Karpas-422 (cell line): ENCODE results near the gene GPR39. TPM values are rescaled to one million over a fixed set of nuclear protein-coding genes. Genes with fewer than 3 reads are reported as not detected.

Experiments used
- DNase-seq: peaks from one replicate; pipeline ENCODE4 v3.0.0-alpha.2; 2015
- H2AFZ ChIP-seq: fragments of 200-600 bp; sonication (generic); 2 replicates; pipeline ENCODE4 v1.6.1; 2014; ENCODE audit warnings: antibody characterized with exemption, low read length, mixed read lengths
- H3K27ac ChIP-seq: fragments of 200-600 bp; sonication (generic); 2 replicates; pipeline ENCODE4 v1.5.1; 2014; ENCODE audit warnings: mild to moderate bottlenecking, low read length, moderate library complexity
- H3K27me3 ChIP-seq: fragments of 200-600 bp; sonication (generic); 2 replicates; pipeline ENCODE4 v1.6.1; 2014; ENCODE audit warnings: low read length, mixed read lengths
- H3K36me3 ChIP-seq: fragments of 200-600 bp; sonication (generic); 2 replicates; pipeline ENCODE4 v1.6.1; 2014; ENCODE audit warnings: low read length, mixed read lengths; ENCODE audit not compliant: insufficient read depth
- H3K4me1 ChIP-seq: fragments of 200-600 bp; sonication (generic); 2 replicates; pipeline ENCODE4 v1.6.1; 2014; ENCODE audit warnings: mild to moderate bottlenecking, low read length, mixed read lengths
- H3K4me2 ChIP-seq: fragments of 200-600 bp; sonication (generic); 2 replicates; pipeline ENCODE4 v1.6.1; 2014; ENCODE audit warnings: low read length, low read depth, mild to moderate bottlenecking; ENCODE audit not compliant: poor library complexity, severe bottlenecking
- H3K4me3 ChIP-seq: fragments of 200-600 bp; sonication (generic); 2 replicates; pipeline ENCODE4 v1.5.1; 2014; ENCODE audit warnings: mild to moderate bottlenecking, antibody characterized with exemption, low read length, mixed read lengths
- H3K79me2 ChIP-seq: fragments of 200-600 bp; sonication (generic); 2 replicates; pipeline ENCODE4 v1.6.1; 2014; ENCODE audit warnings: mild to moderate bottlenecking, low read length, mixed read lengths
- H3K9ac ChIP-seq: fragments of 200-600 bp; sonication (generic); 2 replicates; pipeline ENCODE4 v1.6.0; 2014; ENCODE audit warnings: low read length
- H3K9me2 ChIP-seq: fragments of 200-600 bp; sonication (generic), shearing (Covaris generic); replicated peaks from 2 replicates; pipeline ENCODE4 v1.6.0; 2014; ENCODE audit warnings: mild to moderate bottlenecking, low read length, moderate library complexity; ENCODE audit not compliant: insufficient read depth
- H3K9me3 ChIP-seq: fragments of 300-700, 200-600 bp; sonication (generic); 2 replicates; pipeline ENCODE4 v1.6.1; 2014; ENCODE audit warnings: low read length, mixed read lengths
- H4K20me1 ChIP-seq: fragments of 200-600 bp; sonication (generic); 2 replicates; pipeline ENCODE4 v1.6.1; 2014; ENCODE audit warnings: mild to moderate bottlenecking, antibody characterized with exemption, low read length, low read depth; ENCODE audit not compliant: insufficient read depth
- total RNA-seq: library from RNA; depleted of rRNA; stranded (reverse); fragments of >200 nt; shearing (Covaris generic); gene quantifications from 2 replicates; pipeline ENCODE4 v1.2.3, GENCODE V29; 2014; ENCODE audit warnings: low replicate concordance

The GPR39 gene
- total RNA-seq, 1 experiment from 2014 or later = 0.34 TPM

DNA sequence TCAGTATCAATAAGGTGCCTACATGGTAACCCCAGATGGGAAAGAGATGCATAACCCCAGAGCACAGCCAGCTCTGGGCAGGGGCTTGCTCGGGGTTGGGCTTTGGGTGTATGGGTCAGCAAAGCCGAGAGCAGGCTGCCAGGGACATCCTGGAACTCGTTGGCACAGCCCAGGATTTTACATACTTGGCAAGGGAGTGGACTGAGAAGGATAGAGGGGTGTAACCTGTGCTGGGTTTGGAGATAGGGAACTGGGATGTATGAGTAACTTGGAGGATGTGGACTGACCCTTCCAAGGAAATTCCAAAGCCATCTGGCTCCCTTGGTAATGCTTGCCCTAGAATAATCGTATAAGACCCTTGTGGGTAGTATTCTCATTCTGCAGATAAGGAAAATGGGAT, 44.2 kb downstream of the GPR39 start:
- Histone ChIP-seq H3K9me2 (no peaks in the 10 kb centered on the region), H3K9ac (no peak overlapping the region), H3K4me3 (no peak overlapping the region), H3K27me3 (peaks cover 4% of the 10 kb centered on the region; the same call in 1 of the 2 replicates), H3K9me3 (peaks cover 11% of the 10 kb centered on the region), H3K4me1 (no peaks in the 10 kb centered on the region), H3K27ac (no peak overlapping the region), H3K4me2 (no peak overlapping the region), H3K36me3 (no peaks in the 10 kb centered on the region), H4K20me1 (no peaks in the 10 kb centered on the region), H3K79me2 (no peaks in the 10 kb centered on the region), H2AFZ (no peak overlapping the region)
- no peak for DNase-seq

DNA sequence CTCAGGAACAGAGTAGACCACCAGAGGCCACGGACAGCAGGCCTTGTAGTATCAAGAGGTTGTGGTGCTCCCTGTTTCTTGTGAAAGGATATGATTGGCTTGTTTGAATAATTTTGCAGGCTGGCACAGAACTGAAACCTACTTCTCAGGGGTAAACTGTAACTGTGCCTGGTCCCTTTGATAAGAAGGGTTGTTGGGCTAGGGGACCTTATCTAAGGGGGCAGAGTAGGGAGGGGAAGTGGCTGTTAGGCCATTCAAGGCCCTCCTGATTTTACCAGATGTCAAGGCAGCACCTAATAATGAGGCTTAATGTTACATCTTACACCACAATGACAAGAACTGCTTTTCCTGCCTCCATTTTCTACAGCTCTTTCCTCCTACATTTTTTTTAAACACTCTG, 45.6 kb downstream of the GPR39 start:
- H3K4me2 ChIP-seq = no peak overlapping the region
- H3K4me3 ChIP-seq = no peak overlapping the region
- DNase-seq = no peak
- H3K9me3 ChIP-seq = peaks cover 19% of the 10 kb centered on the region
- no peak overlapping the region for H2AFZ ChIP-seq
- H3K36me3 ChIP-seq = no peaks in the 10 kb centered on the region
- no peak overlapping the region for H3K9ac ChIP-seq
- H3K27me3 ChIP-seq = peaks cover 4% of the 10 kb centered on the region; the same call in 1 of the 2 replicates
- no peaks in the 10 kb centered on the region for H3K4me1 ChIP-seq
- H3K9me2 ChIP-seq = no peaks in the 10 kb centered on the region
- H4K20me1 ChIP-seq = no peaks in the 10 kb centered on the region
- H3K27ac ChIP-seq = no peak overlapping the region
- no peaks in the 10 kb centered on the region for H3K79me2 ChIP-seq

DNA sequence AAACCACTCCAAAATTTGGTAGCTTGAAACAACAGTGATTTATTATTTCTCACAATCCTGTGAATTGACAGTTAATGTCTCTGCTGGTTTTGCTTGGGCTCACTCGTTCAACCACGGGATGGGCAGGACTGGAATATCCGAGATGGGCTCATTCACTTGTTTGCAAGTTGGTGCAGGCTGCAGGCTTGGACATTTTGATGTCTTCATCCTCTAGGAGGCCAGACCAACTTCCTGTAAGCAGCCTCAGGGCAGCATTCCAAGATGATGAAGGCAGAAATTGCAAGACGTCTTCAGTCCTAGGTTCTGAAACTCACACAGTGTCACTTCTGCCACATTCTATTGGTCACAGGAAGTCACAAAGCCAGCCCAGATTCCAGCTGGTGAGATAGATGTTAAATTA, 47.1 kb downstream of the GPR39 start:
- Histone ChIP-seq H3K27ac (no peak overlapping the region), H3K9ac (no peak overlapping the region), H3K79me2 (no peaks in the 10 kb centered on the region), H4K20me1 (no peaks in the 10 kb centered on the region), H3K9me2 (no peaks in the 10 kb centered on the region), H3K9me3 (peaks cover 23% of the 10 kb centered on the region), H3K36me3 (no peaks in the 10 kb centered on the region), H3K4me3 (no peak overlapping the region), H3K4me1 (no peaks in the 10 kb centered on the region), H2AFZ (no peak overlapping the region), H3K27me3 (peaks cover 4% of the 10 kb centered on the region; the same call in 1 of the 2 replicates), H3K4me2 (no peak overlapping the region)
- DNase-seq = no peak

DNA sequence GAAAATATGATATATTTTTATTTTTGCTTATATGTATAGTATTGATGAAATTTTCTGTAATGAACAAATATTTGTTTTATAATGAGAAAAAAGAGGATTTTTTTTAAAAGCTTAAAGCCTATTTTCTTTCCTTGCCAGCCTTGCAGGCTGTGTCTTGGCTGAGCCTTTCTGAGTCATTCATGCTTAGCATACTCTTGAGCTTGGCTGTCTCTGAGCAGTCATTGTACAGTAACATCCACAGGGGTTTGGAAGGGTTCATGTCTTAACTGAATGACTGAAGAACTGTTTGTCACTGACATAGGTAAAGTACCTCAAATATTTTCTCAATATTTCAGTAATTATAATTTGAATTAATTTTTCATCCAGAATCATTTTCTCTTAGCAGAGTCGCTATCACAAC, 49.3 kb downstream of the GPR39 start:
- Histone ChIP-seq H3K79me2 (no peaks in the 10 kb centered on the region), H3K4me3 (no peak overlapping the region), H3K4me2 (no peak overlapping the region), H3K36me3 (no peaks in the 10 kb centered on the region), H3K9ac (no peak overlapping the region), H3K4me1 (no peaks in the 10 kb centered on the region), H3K27me3 (peaks cover 4% of the 10 kb centered on the region; the same call in 1 of the 2 replicates), H3K9me3 (peaks cover 23% of the 10 kb centered on the region), H4K20me1 (no peaks in the 10 kb centered on the region), H3K27ac (no peak overlapping the region), H2AFZ (no peak overlapping the region), H3K9me2 (no peaks in the 10 kb centered on the region)
- no peak for DNase-seq

DNA sequence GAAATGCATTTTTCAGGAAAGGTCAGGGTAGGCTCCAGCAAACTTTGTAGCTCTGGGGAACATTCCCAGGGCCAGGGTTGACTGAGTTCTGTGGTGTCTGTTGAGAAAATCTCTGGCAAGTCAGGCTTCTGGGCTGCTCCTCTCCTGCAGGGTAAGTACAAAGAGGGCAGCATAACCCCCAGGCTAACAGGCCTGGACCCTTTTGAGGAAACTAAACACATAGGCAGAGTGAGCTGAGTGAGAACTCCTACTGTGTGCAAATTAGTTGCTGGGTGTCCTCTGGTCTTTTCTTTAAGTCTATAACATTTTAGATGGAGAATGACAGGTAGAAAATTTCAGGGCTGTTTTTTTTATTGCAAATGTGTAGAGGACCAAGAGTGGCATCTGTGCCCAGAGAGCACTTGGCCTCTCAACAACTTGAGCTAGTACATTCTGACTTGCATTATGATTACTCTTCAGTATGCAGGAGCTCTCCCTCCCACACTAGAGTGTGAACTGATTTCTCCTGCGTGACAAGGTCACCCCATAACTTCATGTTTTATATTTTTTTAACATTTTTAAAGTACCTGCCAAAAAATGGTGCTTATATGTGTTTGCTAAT, 49.9 kb downstream of the GPR39 start:
- Histone ChIP-seq H3K27ac (no peak overlapping the region), H3K4me3 (no peak overlapping the region), H3K9me3 (peaks cover 23% of the 10 kb centered on the region), H3K9me2 (no peaks in the 10 kb centered on the region), H2AFZ (no peak overlapping the region), H4K20me1 (no peaks in the 10 kb centered on the region), H3K9ac (no peak overlapping the region), H3K27me3 (peaks cover 4% of the 10 kb centered on the region; the same call in 1 of the 2 replicates), H3K4me1 (no peaks in the 10 kb centered on the region), H3K4me2 (no peak overlapping the region), H3K79me2 (no peaks in the 10 kb centered on the region), H3K36me3 (no peaks in the 10 kb centered on the region)
- DNase-seq = no peak

DNA sequence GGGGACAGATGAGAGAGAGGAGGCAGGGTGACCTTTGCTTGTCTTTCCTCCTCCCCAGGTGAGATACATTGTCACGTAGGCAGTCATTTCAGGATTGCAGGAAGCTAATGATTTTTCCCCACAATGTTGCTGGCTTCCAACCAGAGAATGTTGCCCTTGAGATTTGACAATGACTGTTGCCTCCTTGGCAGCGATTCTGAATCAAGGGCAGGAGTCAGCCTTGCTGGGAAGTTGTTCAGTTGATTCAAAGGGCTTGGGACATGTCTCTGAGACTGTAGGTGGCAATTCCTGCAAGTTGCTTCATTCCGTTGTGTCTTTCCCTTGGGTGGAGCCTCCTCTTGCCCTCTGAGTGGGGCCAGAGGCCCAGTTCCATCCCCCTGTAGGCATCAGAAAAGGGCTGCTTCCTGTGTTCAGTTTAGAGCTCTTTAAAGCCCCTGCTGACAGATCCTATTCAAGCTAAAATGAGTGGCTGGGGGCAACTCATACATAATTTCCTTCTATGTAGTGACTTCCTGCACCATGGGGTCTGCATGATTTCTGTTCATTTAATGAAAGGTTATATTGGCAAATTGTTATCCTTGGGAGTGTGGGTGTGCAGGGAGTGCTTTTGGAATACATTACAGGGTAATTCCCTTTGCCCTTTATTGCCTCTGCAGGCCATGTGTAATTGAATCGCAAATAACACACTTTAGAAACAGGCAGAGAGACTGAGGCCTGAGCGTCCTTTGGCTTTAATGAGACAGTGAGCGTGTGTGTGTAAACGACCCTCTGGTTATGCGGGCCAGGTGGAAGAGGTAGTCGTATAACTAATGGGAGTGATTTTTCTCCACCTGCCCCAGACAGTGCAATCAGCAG, 52.4 kb downstream of the GPR39 start:
- H3K27me3 ChIP-seq = no peaks in the 10 kb centered on the region; the same call in 1 of the 2 replicates
- no peaks in the 10 kb centered on the region for H3K36me3 ChIP-seq
- no peaks in the 10 kb centered on the region for H3K4me1 ChIP-seq
- H3K9ac ChIP-seq = no peak overlapping the region
- H3K27ac ChIP-seq = no peak overlapping the region
- H2AFZ ChIP-seq = no peak overlapping the region
- H3K79me2 ChIP-seq = no peaks in the 10 kb centered on the region
- H3K9me2 ChIP-seq = no peaks in the 10 kb centered on the region
- no peak overlapping the region for H3K4me3 ChIP-seq
- H4K20me1 ChIP-seq = no peaks in the 10 kb centered on the region
- H3K4me2 ChIP-seq = no peak overlapping the region
- no peak for DNase-seq
- peaks cover 23% of the 10 kb centered on the region for H3K9me3 ChIP-seq

DNA sequence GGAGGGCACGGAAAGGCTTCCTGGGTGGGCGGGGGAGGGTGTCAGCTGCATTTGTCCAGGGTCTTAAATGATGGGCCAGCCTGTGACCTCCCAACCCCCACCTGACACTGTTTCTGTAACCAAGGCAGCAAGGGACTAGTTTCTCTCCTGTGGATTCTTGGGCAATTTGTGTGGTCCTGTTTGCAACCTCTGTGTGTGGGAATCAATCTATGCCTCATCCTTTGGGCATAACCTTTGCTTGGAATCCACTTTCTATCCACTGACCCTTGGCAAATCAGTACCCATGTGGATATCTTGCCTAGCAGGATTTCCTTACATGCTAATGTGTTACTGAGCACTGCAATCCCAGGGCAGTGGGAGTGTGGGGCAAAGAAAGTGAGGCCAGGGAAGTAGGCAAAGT, 54.1 kb downstream of the GPR39 start:
- Histone ChIP-seq H3K4me1 (no peaks in the 10 kb centered on the region), H3K27me3 (no peaks in the 10 kb centered on the region; the same call in 1 of the 2 replicates), H3K79me2 (no peaks in the 10 kb centered on the region), H3K36me3 (no peaks in the 10 kb centered on the region), H3K27ac (no peak overlapping the region), H2AFZ (no peak overlapping the region), H3K4me2 (no peak overlapping the region), H4K20me1 (no peaks in the 10 kb centered on the region), H3K9ac (no peak overlapping the region), H3K9me3 (peaks cover 12% of the 10 kb centered on the region), H3K9me2 (no peaks in the 10 kb centered on the region), H3K4me3 (no peak overlapping the region)
- DNase-seq = no peak

DNA sequence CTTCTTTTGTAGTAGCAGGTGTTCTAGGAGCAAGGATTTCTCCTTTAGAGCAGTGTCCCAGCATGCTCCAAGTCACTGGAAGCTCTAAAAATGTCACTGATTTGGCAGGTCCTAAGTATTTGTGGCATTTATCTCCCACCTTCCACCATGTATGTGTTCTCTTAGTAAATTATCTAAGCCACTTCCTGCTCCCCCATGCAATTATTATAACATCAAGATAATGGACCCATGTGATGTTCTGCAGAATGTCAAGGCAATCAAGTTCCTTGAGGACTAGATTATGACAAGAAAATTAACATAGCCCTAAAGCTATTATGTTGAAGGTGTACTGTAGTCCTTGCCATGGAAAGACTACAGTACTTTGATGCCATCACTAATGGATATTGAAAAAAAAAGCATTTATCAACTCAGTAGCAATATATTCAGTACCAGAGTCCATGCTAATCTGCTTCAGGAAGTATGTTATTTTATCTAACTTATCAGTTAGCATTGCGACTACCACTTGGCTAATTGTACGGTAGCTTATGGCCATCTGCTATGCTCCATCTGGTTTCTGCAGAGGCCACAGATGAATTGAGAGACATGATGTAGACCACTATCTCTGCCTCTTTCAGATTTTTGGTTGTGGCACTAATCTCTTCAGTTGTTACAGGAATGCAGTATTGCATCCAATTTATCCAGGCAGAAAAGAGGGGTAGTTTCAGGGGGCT, 56.7 kb downstream of the GPR39 start:
- Histone ChIP-seq H3K4me3 (no peak overlapping the region), H3K36me3 (no peaks in the 10 kb centered on the region), H3K9me3 (no peaks in the 10 kb centered on the region; the same call in 1 of the 2 replicates), H4K20me1 (no peaks in the 10 kb centered on the region), H3K4me1 (no peaks in the 10 kb centered on the region), H3K4me2 (no peak overlapping the region), H3K9me2 (no peaks in the 10 kb centered on the region), H3K27ac (no peak overlapping the region), H3K27me3 (no peaks in the 10 kb centered on the region; the same call in 1 of the 2 replicates), H3K9ac (no peak overlapping the region), H3K79me2 (no peaks in the 10 kb centered on the region), H2AFZ (no peak overlapping the region)
- peak; percentile 25 for DNase-seq
